IPS DF 4.7 (cell line): Measurements from ENCODE around the gene TSHZ2.

ENCODE experiments used
- DNase-seq: peaks from one replicate; pipeline ENCODE4 v3.0.0-alpha.2; 2013; ENCODE audit warnings: low spot score; ENCODE audit errors: extremely low read depth

Gene TSHZ2

DNA sequence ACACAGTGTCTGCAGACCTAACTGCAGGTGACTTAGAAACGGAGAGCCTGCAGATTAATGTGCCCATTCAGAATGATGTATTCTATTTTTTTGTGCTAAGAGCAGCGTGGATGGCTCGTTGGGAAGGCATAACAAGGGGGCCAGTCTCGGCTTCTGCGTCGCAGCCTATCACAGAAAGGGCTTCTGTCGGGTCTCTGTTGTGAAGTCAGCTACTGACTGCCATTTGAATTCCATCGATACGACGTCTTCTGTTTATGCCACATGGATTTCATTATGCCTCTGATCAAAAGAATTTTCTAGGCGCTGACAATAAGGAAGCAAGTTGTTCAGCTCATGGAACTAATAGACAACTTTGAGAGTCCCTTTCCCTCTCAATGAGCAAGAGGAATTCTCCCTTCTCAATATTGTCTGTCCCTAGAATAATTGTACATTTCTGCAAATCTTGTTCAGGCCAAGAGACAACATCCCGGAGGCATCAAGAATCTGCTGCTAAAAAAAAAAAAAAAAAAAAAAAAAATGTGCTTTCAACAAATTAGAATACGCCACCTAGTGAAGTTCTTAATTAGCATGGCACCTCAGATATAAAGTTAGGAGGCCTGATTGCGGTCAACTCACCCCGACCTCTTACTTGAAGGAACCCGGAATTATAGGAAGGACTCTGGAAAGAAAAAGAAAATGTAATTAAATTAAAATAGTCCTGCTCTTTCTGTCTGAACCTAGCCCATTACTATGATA, 223.9 kb downstream of the TSHZ2 start:
- no peak for DNase-seq

DNA sequence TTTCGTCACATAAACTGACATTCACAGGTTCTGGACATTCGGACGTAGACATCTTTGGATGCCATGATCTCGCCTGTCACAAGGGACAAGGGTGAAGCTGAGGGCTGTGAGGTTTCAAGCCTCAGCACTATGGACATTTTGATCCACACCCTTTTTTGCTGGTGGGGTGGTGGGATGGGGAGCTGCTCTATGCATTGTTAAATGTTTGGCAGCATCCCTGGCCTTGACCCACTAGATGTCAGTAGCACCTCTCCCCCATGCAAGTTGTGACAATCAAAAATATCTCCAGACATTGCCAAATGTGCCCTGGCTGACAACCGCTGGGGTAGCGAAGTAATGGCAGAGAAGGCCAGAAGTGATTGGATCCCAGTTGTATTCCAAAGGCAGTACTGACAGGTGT, 229.4 kb downstream of the TSHZ2 start:
- no peak for DNase-seq

DNA sequence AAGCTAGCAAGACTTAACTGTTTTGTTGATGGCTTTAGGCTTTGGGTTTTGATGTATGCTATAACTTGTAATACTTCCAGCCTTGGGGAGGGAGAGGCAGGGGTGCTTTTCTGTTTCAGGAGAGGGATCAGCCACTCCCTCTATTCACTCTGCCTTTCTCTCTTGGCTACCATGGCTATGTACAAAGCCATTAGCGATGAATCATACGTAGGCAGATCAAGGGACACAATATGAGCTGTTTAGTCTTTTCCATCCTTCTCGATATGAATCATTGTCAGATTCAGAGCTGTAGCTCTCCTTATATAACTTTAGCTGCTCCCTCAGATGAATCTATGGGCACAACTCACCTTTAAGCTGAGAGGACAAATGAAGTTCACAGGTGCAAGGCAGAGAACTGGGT, 230.6 kb downstream of the TSHZ2 start:
- DNase-seq: no peak

DNA sequence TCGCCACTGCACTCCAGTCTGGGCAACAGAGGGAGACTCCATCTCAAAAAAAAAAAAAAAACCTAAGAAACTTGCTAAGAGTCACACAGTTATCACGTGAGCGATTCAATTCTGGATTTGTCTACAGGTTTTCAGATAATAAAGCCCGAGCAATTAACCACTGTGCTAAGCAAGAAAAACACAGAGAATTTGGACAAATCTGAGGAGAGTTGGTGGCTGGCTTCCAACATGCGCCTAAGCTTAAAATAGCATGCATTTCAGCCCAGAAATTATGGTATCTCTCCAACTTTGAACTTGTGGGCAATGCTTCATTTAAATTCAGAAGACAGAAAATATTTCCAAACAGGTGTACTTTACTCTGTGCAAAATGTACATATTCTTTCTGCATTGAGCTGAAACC, 232.9 kb downstream of the TSHZ2 start:
- DNase-seq: no peak

DNA sequence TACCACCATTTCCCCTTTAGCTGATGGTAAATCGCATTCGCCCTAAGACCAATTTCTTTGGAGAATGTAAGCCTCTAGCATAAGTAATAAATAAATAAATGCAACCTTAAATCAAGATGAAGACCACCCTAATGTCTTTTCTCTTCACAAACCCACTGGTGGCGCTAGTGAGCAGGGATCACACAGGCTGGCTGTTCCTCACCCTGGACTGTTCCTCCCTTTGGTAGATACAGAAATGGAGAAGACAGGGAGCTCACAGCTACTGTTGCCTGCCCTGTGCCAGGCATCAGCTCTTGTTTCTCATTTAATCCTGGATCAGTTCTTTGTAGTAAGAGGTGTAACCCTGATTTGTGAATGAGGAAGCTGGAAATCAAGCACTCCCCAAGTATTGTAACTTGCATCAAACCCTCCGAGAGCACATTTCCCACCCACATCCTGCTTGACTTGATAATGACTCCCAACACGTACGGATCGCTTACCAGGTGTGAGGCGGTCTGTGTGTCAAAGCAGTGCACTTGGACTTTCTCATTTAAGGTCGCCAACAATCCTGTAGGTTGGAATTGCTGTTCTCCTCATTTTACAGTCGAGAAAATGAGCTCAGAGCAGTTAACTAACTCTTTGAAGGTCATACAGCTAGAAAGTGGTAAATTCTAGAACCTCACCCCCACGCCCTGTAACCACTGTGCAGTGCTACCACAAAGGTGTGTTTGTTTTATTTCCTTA, 236.1 kb downstream of the TSHZ2 start:
- DNase-seq: no peak

DNA sequence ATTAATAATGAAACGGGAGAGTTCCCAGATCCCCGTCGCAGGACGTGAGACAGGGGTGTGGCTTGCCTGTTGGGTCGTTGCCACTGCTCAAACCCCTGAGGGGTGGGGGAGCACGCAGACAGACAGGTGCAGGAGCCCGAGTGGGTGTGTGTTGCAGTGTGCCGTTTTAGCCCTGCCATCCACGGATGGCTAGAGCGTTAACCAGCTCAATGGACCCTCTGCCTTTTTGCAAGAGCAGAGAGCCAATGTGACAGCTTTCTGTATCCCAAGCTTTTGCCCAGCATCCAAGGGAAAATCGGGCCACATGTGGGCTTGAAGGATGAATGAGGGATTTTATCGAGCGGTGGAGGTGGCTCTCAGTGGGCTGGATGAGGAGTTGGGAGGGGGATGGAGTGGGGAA, 237.9 kb downstream of the TSHZ2 start:
- DNase-seq: no peak

DNA sequence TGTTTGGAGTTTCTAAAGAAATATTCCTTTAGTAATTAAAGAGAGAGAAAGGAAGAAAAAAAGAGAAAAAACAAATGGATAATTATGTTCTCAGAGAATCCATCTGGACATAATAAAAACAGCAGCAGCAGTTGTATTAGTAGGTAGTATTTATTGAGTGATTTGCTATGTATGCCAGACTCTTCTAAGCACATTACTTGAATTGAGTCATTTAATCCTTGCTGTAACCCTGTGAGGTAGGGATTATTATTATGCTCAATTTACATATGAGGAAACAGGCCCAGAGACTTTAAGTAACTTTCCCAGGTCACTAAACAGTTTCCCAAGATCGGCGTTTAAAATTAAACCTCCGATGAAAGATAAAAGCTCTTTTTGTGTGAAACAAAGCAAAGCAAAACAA, 238.8 kb downstream of the TSHZ2 start:
- DNase-seq: no peak

DNA sequence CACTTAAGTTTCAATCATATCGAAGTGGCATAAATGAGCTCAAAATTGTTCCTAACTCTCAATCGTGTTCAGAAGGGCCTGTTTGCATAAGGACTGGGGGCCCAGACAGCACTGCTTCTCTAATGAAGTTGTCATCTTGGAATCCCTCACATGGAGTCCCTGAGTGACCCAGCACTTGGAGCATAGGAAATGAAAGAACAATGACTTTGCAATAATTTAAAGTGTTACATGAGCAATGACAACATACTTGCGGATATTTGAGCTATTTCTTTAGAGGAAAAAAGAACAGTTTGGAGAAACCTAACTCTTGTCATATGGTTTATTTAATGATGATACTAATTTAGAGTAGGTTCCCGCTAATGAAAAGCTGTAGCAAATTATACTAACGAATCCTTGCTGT, 239.9 kb downstream of the TSHZ2 start:
- no peak for DNase-seq

DNA sequence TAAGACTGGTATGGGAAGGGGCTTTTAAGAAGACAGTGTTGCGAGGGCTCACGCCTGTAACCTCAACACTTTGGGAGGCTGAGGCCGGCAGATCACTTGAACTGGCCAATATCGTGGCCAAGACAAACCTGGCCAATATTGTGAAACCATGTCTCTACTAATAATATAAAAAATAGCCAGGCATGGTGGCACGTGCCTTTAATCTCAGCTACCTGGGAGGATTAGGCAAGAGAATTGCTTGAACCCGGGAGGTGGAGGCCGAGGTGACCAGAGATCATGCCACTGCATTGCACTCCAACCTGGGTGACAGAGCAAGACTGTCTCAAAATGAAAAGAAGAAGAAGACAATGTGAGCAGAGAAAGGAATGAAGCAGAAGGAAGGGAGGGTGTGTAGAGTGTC, 242.2 kb downstream of the TSHZ2 start:
- no peak for DNase-seq

DNA sequence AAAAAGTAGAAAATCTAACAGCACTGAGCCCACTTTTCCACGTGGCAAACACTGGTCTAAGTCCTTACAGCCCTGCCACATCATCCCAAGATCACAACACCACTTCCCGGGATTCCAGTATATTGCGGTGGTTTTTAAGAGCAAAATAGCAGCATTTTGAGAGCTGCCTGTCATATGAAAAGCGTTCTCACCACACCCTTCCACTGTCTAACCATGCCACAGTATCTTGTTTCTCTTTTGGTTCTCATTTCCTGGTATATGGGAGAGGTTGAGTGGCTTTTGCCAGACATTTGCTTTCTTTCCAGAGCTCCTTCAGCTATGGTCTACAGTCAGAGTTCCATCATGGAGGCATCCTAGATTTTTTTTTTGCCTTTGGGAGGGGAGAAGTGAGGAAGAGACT, 243.0 kb downstream of the TSHZ2 start:
- no peak for DNase-seq

DNA sequence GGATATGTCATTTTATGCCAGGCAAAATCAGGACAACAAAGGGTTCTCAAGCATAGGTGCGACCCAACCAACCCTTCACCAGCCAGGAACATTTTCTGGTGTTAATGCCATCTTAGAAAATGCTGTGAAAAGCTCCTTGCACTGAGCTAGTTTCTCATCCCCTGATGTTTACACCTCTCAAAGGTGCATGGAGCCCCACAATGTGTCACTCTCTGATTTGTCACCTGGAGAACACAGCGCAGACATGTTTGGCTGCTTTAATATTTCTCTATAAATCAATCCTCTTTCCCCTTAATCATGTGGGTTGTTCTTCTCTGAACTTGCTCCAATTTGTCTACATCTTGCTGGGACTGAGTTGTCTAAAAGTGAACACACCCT, 244.3 kb downstream of the TSHZ2 start:
- DNase-seq: no peak

DNA sequence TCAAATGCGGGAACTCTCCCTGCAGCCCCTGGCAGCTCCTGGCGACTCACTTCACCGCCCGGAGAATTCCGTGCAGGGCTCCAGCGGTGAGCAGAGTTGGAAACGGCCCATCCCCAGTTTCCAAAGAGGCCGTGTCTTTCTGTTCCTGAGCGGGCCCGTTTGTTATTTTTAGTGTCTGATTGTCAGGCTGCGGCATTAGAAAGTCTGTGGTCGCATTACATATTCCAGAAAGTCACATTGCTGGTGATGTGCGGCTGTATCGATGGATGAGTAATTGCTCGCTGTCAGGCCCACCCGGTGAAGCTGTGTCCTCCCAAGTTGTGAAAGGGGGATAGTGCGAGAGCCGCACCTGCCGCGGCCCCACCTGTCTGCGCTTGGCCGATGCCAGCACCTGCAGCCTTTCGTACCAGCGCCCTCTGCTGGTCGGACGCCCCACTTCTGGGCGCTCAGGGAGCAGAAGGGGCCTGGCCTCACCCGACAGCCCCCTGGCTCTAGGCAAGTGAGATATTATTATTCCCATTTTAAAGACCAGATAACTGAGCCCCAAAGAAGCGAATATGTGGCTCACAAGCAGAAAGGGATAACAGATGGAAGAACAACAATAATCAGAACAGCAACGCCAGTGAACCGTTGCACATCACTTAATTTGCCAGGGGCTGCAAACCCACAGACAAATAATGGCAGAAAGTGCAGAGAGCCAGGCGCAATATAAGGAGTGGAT, 244.9 kb downstream of the TSHZ2 start:
- DNase-seq: peak; percentile 51

DNA sequence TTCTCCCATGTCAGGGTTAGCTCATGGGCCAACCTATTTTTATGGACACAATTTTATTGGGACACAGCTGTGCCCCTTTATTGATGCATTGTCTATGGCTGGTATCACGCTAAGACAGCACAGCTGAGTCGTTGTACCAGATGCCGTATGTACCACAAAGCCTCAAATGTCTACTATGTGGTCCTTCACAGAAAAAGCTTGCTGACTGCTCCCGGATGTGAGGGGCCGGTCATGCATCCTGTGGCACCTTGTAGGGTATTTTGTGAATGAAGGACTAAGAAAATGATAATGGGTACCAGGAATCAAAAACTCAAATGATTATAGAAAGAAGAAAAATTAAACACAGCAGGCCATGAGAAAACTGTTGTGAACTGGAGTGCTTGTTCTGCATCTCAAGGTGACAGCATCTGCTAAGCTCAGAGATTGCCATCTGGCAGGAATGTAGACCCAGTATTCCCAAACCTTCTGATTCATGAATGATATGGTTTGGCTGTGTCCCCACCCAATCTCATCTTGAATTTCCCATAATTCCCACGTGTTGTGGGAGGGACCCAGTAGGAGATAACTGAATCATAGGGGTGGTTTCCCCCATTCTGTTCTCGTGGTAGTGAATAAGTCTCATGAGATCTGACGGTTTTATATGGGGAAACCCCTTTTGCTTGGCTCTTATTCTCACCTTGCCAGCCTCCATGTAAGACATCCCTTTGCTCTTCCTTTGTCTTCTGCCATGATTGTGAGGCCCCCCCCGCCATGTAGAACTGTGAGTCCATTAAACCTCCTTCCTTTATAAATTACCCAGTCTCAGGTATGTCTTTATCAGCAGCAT, 248.5 kb downstream of the TSHZ2 start:
- DNase-seq: no peak

DNA sequence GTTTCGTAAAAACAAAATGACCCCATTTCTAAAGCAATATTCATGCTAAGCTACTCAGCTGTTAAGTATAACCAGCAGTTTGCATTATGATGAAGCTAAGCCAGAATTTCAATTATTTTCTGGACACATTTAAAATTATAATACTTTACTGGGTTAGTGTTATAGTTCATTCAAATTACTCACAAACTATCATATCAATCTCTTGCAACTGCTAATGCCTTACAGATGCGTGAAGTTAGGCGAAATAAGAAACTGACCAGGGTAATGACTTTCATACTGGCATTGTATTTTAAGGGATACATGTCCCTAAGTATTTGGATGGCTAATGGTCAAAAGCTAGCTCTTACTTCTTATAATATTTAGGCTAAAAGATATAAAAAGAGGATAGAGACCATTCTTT, 249.6 kb downstream of the TSHZ2 start:
- DNase-seq: no peak

DNA sequence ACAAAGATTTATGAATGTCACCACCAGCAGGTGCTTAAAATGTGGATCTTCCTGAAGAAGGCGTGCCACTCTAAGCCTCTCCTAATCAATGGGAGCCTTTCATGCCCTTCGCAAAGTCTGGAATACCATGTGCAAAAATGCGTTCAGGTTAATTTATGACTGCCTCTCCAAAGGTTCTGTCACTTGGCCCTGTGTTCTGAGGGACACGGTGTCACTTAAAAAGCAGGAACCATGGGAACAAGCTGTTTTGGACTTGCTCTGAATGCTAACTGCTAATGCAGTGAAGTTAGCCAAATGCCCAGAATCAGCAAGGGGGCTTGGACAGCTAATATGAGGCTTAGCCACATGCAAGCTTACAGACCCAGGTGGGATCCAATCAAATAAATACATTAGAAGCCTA, 250.3 kb downstream of the TSHZ2 start:
- no peak for DNase-seq

DNA sequence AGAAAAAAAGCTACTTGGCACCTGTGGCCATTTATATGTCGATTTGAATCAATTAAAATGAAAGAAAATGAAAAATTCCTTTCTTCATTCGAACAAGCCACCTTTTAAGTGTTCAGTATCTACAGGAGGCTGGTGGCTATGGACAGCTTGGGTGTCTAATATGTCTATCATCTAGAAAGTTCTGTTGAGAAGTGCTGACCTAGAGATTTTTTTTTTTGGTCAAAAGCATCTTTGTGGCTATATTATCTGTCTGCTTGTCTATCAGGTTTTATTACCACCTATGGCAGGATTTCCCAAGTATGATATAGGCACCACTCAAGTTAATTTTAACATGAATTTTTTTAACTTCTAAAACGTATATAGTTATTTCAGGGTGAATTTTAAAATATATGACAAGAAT, 250.8 kb downstream of the TSHZ2 start:
- DNase-seq: no peak

DNA sequence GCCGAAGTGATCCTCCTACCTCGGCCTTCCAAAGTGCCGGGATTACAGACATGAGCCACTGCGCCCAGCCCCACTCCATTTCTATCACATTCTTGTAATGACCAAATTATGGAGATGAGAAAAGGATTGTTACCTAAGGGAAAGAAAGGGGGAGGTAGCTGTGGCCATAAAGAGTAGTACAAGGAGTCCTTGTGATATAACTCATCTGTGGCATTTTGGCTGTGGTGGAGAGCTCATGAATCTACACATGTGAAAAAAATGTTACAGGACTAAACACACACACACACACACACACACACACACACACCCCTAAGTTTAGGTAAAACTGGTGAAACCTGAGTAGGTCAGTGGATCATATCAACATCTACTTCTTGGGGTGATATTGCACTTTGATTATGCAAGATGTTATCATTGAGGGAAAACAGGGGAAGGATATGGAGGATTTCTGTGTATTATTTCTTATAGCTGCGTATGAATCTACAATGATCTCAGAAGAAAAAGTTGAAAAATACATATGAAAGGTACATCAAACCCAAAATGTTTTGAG, 251.5 kb downstream of the TSHZ2 start:
- DNase-seq: no peak

DNA sequence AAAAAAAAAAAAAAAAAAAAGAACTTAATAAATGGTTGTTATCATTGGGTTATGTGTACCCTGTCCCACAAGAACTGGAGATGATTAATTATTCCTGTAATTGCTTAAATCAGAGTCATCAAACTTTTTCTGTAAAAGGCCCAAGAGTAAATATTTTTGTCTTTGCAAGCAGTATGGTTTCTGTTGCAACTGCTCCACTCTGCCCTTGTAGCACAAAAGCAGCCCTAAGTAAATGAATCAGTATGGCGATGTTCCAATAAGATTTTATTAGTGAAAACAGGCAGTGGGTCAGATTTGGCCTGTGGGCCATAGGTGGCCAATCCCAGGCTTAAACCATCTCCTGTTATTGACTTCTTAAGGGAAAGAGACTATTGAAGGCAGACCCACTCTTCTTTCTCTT, 252.7 kb downstream of the TSHZ2 start:
- no peak for DNase-seq

DNA sequence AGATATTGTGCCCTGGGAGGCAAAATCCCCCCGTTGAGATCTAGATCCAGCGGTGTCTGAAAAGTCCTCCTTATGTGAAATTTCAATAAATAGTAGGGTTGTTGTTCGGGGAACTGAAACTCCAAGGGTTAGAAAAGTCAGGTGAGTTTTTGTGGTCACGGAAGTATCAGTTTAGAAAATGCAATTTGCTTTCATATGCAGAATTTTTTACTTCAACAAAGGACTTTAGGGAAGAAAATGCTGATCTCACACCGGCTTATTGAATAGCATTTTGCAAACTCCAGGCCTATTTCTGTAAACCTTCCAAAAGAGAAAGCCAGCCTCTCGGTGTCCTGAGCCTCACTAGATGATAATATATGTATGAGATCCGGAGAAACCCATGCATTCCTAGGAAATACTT, 254.7 kb downstream of the TSHZ2 start:
- DNase-seq: no peak

DNA sequence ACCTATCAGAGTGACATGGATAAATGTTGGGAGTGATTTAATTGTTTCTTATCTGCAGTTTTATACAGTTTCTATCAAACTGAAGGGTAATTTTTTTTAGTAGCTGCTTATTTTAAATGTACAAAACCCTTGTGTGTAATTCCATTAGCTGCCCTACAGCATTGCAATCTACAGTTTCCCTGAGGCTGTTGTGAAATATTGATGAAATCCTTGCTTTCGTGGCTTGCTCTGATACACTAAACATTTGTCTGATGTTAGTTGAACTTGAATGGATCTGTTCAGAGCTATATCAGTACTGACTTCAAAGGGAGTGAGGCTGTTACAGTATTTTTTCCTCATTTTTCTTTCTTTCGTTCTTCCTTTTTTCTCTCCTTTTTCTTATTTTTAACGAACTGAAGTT, 255.4 kb downstream of the TSHZ2 start:
- DNase-seq: no peak

DNA sequence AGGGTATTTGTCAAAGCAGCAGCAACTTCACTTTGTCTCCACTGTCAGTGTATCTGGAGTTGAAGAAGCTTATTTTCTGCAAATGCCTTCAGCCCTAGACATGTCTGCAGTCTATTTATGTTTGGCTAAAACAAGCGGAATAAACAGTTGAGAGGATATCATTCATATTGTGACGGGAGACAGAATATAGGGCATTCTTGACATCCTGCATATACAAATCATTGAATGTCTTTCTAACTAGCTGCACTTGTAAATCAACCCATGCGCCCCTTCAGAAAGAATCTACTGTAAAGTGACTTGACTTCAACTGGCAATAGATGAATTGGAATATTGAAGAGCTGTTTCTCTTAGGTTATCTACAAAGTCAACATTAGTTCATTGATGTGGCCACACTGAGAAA, 258.9 kb downstream of the TSHZ2 start:
- no peak for DNase-seq

DNA sequence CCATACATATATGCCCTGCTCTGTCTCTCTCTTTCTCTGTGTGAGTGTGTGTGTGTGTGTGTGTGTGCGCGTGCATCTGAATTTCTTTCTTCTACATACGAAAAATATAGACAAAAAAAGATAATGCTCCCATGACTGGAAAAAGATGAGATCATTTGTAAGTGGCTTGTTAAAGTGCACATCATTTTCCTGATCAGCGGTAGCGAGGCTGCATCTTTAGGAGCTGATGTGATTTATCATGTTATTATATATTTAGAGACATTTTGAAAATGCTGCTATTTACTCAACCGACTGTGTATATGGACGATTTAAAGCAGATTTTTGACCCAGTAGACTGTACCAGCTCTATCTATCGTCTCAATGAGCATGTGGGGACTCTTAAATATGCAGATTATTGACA, 265.3 kb downstream of the TSHZ2 start:
- DNase-seq: no peak
